ENCODE results near the gene EWSR1.
"Not testable (repeated sequence)": the region's sequence is repeated elsewhere in the genome, so short reads cannot be mapped to it uniquely, and the experiment has no call there.

The EWSR1 gene

DNA sequence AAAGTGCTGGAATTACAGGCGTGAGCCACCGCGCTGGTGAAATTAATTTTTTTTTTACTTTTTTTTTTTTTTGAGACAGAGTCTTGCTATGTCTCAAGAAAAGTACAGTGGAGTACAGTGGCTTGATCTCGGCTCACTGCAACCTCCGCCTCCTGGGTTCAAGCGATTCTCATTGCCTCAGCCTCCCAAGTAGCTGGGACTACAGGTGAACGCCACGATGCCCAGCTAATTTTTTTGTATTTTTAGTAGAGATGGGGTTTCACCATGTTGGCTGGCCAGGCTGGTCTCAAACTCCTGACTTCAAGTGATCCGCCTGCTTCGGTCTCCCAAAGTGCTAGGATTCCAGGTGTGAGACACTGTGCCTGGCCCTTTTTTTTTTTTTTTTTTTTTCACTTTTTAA is 20.2 kb upstream of the EWSR1 start:
- not testable (repeated sequence) for DNase-seq

DNA sequence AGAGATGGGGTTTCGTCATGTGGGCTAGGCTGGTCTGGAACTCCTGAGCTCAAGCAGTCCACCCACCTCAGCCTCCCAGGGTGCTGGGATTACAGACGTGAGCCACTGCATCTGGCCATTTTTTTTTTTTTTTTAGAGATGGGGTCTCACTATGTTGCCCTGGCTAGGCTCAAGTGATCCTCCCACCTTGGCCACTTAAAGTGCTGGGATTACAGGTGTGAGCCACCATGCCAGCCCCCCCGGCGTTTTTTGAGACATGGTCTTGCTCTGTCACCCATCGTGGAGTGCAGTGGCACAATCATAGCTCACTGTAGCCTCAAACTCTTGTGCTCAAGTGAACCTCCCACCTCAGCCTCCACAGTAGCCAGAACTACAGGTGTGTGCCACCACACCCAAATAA is 16.8 kb upstream of the EWSR1 start:
- DNase-seq: no peak

DNA sequence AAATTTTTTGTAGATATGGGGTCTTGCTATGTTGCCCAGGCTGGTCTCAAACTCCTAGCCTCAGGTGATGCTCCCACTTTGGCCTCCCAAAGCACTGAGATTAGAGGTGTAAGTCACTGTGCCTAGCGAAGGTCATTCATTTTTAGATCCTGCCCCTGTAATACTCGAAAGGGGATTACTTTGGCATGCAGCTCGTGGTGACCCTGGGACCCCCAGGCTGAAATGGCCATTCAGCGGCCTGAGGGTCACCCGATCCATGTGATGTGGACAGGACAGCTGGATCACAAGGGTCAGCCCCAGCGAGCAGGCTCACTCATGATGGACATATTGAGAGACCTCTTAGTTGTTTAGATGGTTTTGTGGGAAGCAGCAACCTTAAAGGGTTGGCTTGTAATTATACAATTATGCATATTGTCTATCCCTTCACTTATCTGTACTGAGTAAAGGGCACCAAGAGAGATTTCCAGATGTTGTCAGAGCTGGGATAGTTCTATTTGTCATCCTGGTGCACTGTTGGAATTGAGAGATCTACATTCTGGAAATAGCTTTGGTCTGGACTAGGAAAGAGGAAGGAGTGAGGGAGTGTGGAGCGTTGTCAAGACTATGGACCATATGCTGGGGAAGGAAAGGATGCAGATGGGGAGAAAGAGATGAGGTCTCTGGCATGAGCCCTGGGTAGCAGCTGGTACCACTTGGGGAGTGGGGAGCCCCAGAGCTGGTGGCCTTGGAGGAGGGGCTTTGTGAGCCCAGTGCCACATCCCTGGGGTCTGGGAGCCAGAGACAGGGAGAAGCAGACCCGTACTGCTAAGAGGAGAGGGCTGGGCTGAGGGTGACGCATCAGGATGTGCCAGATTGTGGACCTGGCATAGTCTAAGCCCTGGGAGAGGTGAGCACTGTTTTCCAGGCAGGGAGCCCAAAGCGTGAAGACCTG is 15.8 kb upstream of the EWSR1 start:
- DNase-seq: peak in 1 of 2 experiments; percentile 16

DNA sequence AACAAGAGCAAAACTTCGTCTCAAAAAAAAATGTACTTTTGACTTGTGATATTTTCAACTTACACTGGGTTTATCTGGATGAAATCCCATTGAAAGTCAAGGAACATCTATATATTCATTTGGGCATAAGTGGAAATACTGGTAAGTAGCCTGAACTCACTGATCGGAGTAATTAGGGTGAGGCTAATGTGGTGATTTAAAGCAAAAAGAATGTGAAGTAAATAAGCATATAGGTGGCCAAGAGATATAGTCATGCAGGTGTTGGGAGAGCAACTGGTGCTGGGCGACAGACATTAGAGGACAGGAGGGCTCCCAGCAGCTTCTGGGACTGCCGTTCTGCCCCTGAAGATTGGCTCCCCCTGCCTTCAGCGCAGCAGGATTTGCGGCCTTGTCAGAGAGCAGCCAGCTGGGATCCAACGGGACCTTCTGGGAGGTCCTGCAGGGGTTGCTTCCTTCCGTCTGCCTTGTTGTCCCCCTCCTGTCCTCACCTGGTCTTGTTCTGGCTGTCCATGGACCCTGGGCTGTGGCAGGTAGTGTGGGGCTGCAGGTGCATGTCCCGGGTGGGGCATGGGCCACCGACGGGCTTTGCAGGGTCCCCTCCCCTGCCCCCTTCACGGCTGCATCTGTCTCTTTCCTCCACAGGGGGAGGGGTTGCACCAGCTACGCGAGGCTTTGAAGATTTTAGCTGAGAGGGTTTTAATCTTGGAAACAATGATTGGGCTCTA is 14.3 kb upstream of the EWSR1 start:
- DNase-seq: peak in 1 of 2 experiments; percentile 38

DNA sequence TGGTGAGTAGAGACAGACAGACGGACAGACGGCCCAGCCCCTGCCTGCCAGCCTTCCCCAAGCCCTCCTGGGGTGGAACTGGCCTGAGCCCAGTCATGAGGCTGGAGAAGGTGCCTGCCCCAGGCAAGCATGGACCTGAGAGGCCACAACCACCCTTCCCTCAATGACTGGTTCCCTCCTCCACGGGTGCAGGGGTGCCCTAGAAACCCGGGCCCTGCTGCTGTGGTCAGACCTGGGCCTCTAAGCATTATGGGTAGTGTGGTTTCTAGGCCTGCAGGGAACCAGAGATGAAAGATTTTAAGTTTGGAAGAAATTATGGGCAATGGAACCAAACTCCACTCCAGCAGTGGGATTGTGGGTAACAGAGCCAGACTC is 13.8 kb upstream of the EWSR1 start:
- DNase-seq: no peak

DNA sequence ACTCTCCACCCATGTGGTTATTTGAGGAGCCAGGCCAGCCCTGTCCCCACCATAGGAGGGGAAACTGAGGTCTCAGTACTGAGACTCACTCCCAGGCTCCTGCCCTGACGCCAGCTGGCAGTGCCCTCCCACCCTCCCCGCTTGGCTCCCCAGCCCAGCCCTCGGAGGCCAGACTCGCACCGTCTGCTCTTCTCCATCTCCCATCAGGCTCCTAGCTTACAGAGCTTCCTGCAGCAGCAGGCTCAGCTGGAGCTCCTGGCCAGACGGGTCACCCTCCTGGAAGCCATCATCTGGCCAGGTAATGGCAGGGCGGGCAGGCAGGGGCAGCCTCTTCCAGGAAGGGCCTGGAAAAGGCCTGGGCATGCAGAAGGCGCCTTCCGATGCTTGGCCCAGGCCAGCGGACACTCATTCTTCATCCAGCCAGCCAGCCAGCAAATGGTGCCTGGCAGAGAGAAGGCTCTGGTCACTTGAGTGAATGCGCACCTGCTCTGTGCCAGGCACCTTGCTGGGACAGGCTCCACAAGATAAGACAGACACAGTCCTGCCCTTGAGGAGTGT is 12.9 kb upstream of the EWSR1 start:
- no peak for DNase-seq

DNA sequence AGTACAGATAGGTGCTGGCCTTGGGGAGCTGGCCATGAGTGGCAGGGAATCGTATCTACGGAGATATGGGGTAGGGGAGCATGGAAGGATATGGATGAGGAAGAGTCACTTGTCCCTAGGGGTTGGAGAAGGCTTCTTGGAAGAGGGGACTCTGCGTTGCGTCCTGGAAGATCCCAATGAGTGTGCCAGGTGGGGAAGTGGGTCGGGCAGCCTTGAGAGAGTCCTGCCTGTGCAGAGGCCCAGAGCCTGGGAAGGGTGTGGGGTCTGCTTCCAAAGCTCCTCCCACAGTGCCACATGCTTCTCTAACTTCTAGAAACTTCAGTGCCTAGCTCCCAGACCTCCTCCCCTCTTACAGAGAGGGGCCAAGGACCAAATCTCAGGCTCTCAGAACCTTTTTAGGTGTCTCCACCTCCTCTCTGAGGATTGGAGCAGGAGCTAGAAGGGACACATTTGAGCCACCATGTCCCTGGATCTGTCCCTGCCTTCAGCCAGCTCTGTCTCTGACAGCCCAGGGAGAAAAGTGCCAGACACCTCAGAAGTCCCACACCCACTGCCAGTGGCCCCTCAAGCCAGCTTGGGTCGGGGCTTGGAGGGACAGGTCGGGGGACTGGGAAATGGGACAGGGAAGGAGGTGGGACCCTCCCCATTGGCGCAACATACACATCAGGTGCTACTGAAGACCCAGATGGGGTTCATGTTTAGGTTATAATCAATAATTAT is 11.3 kb upstream of the EWSR1 start:
- no peak for DNase-seq

DNA sequence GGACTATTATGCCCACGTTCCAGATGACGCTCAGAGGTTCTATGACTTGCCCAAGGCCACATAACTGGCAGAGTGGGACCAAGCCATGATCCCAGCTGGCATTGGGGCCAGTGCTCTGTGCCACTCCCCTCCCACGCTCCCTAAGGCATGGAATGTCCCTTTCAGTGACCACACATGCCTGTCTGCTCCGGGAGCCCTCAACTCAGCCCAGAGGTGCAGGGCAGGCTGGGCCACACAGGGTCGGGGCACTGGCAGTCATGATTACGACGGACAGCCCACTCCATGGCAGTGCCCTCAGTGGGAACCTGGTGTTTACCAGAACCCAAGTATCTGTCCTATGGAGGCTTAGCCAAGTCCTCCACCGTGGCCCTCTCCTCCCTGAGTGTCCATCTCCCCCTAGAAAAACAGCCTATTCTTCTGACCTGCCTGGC is 10.3 kb upstream of the EWSR1 start:
- DNase-seq: no peak

DNA sequence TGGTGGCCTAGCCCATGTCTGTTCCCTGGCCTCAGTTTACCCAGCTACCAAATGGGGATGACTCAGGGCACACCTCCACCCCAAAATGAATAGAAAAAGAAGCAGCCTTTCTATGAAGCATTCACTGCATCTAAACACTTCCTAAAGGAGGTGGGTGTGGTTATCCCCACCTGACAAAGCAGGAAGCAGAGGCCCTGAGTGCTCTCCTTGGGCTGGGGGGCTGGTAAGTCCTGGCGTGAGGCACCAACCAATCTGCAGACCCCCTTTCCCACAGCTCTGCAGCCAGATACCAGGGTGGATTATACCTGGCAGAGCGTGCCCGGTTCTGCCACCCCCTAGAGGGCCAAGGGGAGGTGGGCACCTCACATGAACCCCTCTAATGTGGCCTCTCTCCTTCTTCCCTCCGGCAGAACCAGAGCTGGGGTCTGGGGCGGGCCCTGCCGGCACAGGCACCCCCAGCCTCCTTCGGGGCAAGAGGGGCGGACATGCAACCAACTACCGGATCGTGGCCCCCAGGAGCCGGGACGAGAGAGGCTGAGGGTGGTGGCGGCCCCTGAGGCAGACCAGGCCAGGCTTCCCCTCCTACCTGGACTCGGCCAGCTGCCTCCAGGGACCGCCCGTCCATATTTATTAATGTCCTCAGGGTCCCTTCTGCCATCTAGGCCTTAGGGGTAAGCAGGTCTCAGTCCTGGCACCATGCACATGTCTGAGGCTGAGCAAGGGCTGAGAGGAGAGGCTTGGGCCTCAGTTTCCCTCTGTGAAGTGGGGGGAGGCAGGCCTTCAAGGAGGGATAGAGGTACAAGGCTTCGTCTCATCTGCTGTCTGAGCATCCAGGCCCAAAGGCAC is 9.4 kb upstream of the EWSR1 start:
- no peak for DNase-seq

DNA sequence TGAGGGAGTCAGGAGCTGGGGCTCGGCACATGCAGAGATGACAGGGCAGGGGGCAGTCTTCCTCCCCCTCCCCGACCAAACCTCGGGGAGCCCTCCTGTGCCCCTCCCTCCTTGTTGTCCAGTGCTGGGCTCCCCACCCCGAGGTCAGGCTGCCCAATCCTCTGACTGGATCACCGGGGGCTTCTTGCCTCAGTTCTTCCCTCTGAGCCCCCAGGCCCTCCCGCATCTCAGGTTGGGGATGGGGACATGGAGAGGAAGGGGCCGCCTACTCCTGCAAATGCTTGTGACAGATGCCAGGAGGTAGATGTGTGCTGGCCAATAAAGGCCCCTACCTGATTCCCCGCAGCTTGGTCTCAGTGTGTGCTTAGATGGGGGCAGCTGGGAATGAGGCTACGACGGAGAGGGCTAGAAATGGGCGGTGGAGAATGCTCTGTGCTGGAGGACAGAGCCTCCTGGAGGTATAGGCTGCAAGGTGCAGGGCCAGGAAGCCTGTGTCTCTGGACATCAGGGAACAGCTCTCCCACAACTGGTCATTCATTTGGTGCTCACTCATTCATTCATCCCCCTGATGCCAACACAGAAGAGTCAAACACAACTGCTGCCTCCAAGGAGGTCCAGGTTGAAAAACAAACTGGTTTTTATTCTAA is 8.7 kb upstream of the EWSR1 start:
- DNase-seq: no peak

DNA sequence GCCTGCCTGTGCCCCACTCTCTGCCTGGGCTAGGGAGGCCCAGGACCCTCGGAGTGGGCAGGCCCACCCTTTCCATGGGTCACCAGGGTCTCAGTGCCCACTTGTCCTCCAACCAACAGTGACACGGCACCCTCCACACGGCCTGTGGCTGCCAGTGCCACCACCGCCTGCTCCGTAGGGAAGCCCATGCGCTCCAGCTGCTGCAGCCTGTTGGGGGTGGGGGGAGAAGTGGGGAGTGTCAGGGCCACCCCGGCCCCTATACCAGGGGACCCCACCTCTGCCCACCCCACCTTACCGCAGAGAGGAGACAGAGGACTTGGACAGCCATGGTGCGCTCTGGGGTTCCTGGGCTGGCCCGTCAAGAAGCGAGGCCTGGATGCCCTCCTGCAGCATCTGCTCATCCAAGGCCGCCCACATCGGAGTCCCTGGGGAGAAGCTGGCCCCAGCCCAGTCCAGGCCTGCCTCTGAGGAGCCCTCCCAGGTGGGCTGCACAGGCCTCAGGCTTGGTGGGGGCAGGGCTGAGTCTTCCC is 8.0 kb upstream of the EWSR1 start:
- DNase-seq: no peak

DNA sequence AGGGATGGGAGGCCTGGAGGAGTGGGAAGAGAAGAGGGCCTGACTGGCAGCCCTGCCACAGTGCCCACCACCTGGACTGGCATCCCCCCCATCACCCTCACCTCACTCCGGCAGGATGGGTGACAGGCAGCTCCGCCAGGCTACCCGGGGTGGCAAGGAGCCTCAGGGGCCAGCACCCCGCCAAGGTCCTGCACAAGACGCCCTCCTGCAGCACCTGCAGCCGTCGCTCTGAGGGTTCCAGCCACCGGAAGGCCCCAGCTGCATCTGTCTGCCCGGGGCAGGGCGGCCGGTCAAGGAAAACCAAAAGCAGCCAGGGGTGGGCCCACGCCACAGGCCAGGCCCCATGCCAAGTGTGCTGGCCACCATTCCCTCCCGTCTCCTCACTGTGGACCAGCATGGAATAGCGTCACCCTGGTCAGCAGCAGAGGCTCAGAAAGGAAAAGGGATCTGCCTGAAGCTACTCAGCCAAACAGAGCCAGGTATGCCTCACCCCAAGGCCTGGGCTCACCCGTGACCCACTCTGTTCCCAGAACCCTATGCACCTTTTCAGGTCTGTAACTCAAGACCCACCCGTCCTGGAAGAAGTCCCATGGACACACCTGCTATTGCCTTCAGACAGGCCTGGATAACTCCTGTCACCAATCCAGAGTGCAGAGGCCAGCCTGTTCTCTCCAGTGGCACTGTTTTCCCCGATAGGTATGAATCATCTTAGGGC is 7.3 kb upstream of the EWSR1 start:
- DNase-seq: no peak

DNA sequence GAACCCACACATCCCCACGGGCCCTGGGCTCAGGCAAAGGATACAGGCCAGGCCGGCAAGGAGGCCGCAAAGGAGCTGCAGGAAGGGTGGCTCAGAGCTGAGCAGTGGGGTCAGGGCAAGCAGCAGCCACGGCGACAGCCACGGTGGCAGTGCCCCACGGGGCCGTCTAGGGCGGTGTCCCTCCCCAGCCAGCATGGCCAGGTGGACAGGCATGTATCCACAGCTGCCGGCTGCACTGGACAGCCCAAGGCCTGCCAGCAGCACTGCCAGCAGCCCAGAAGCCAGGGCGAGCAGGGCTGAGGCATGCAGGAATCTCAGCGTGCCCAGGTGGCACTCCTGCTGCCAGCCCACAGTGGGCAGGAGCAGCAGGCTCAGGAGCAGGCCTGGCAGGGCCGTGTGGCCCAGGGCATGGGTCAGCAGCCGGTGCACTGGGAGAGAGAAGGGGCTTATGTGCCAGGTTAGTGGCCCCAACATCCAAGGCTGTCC is 4.2 kb upstream of the EWSR1 start:
- DNase-seq: no peak

DNA sequence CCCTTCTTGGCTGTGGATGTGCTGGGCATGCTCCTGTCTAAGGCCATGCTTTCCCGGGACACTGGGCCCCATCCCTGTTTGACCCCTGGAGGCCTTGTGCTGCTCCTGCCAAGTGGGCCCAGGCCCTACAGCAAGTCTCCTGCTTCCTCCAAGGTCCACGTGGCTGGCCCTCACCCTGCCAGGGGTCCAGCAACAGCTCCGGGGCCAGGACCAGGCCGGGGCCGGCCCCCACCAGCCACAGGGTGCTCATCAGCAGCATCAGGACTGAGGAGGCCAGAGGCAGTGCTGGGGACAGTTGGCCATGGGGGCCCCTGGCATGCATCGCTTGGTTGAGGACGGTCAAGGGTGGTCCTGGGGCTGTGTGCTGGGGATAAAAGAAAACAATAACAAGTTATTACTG is 2.8 kb upstream of the EWSR1 start:
- DNase-seq: no peak

DNA sequence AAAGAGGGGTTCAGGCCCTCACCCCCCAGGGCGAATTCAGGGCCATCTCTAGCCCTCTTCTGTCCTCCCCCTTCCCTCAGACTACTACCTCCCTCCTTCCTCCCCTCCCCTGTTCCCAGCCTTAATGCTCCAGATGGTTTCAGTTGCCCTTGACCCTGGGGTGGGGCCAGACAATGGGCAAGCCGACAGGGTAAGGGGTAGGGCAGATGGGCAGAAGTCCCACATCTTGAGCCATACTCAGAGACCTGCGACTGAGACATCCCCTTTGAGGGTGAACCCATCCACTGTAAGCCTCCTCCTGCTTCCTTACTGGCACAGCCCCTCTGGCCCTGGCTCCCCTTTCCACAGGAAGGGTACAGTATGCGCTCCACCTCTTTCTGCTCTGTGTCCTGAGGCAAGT is 2.1 kb upstream of the EWSR1 start:
- DNase-seq: peak in 1 of 2 experiments; percentile 62

DNA sequence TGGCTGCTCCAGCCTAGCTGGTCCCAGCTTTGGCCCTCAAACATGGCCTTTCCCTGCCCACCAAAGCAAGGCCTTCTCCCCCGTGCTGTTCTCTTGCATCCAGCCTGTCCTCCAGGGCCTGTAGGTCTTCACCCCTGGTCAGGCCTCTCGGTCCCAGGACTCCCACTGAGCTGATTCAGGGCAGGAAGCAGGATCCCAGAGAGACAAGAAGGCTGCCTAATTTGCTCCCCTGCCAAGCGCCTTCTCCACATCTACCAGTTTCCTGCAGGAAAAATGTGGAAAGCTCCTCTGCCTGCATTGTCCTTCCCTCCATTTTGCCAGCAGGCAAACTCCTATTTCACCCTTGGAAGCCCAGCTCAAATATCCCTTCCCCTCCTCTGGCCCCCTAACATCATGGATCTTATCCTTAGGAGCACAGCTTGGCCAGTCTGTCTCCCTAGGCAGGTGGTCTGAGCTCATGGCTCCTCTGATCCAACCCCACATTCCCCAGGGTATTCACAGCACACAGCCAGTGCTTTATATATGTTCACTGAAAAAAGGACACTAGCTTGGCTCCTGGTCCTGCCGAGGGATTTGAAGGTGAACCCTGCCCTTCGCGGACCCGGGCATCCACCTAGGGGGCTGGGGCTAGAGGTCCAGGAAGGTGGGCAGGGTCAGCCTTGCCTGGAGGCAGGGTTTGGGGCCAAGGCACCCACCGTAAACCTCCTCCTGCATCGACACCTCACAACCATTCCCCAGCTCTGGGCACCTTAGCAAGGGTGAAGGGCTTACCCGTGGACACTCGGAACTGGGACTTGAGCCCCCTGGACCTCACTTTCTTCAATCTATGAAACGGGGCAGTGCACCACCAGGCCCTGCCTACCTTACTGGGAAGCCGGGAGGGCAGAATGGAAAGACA is 1.3 kb upstream of the EWSR1 start:
- DNase-seq: peak in 1 of 2 experiments; percentile 36

DNA sequence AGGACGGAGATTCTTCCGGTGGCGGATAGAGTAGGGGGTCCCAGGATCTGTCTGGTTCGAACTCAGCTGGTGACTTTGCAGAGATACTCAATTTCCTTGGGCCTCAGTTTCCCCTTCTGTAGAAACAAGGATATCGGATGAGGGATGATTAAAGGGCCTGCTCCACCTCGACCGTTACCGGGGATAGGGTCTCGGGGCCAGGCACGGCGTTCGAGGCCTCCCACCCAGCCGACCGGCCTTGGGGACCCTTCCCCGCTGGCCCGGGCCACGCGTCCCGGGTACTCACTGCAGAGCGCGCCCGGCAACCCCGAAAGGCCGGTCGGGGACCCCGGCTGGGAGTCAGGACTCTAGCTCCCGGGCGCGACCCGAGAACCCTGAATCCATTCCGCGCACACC is 608 bp upstream of the EWSR1 start:
- no peak for DNase-seq

DNA sequence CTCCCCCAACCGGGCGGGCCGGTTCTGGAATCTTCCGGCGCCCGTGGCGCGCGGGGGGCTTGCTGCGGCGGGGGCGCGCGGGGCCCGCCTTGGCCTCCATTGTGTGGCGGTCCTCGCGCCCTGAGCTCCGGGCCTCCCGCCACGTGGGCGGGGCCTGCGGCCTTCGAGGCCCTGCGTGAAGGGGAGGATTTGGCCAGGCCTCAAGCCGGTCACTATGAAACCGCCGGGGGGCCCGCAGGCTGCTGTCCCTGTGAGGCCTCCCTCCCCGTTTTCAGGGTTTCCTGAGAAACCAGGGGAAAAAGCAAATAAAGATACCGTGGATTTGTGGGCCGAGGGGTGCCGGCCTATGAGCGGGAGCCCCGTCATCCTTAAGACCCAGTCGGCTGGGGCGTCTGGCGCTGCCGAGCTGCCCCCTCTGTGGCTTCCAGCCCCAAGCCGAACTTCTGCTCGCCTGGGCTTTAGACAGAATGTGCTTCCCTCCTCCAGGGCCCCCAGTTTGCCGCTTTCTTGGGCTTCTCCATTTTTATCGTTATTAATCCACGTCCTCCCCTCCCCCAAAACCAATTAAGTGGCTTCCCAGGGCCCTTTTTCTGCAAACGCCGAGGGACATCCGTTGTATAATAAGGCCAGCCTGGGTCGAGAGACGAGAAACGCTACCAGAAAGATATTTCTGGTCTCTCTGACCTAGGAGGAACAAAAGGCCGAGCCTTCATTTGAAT is 602 bp downstream of the EWSR1 start:
- peak in 1 of 2 experiments; percentile 56 for DNase-seq

DNA sequence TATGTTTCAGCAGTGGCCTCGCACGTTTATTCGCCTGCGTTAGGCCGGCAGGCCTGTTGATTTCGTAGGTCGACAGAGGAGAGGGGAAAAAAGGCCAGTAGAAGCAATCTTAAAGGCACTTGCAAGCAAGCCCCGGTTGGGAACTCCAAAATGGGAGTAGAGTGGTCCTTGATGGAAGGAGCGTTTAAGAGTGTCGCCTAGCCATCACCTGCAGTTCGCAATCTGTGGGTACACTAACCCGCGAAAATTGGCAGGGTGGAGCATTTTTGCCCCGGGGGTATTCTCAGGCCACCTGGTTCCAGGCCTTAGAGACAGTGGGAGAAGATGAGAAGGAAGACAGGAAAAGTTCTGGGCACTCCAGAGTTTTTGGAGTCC is 1.1 kb downstream of the EWSR1 start:
- DNase-seq: no peak

Measured in NCI-H524 (cell line).